ENCODE results near the gene SLC6A1. TPM values are rescaled to one million over a fixed set of nuclear protein-coding genes. Genes with fewer than 3 reads are reported as not detected.

The SLC6A1 gene
- total and polyA plus RNA-seq, 2 of the 8 experiments (the other 6 are each of a cell fraction or from before 2014, with no cell fraction given) = 0.30 to 0.63 TPM

- no peaks in the 10 kb centered on the region for H3K79me2 ChIP-seq (ENCODE audit: control insufficient read depth in 1 of 2, insufficient read depth in 2 of 2, low read length in 2 of 2)
- no peak for DNase-seq (ENCODE audit: low read depth in 1 of 2, low spot score in 2 of 2)
- H3K27me3 ChIP-seq (replicated peaks in 1 of 4; ENCODE audit: control insufficient read depth in 3 of 4, extremely low read depth in 1 of 4, insufficient read depth in 3 of 4, low read length in 3 of 4) = no peaks in the 10 kb centered on the region
- no peak overlapping the region for H4K91ac ChIP-seq (replicated peaks; ENCODE audit: insufficient read length, low read length)
- no peak overlapping the region for H2AK5ac ChIP-seq (ENCODE audit: low read depth, low read length)
- H3K18ac ChIP-seq (ENCODE audit: extremely low read depth, low read length) = no peak overlapping the region
- H3K23ac ChIP-seq (ENCODE audit: insufficient read length) = no peak overlapping the region
- no peak overlapping the region for H3K4me2 ChIP-seq (ENCODE audit: insufficient read depth in 1 of 2, low read depth in 2 of 2, low read length in 2 of 2)
- H2BK120ac ChIP-seq (replicated peaks; ENCODE audit: low read depth, low read length) = no peak overlapping the region
- no peaks in the 10 kb centered on the region for H3K79me1 ChIP-seq (ENCODE audit: low read depth, low read length)
- no peak overlapping the region for H3K56ac ChIP-seq (replicated peaks; ENCODE audit: insufficient read length, low read depth, low read length)
- H3K27ac ChIP-seq (ENCODE audit: low read depth, low read length) = no peak overlapping the region
- H2BK12ac ChIP-seq (ENCODE audit: low read depth, low read length) = no peak overlapping the region
- H4K20me1 ChIP-seq (replicated peaks in 1 of 2; ENCODE audit: control insufficient read depth in 1 of 2, insufficient read depth in 2 of 2, low read length in 2 of 2) = no peaks in the 10 kb centered on the region
- no peak overlapping the region for H3K14ac ChIP-seq (ENCODE audit: insufficient read length)
- H3K23me2 ChIP-seq (ENCODE audit: low read depth, low read length) = no peaks in the 10 kb centered on the region
- no peak for FAIRE-seq
- no peak overlapping the region for H3K4ac ChIP-seq (replicated peaks; ENCODE audit: insufficient read length, low read depth, low read length)
- H2AFZ ChIP-seq (ENCODE audit: low read length) = no peak overlapping the region
- no peak overlapping the region for H3K4me3 ChIP-seq (ENCODE audit: extremely low read depth in 1 of 4, insufficient read depth in 2 of 4, low read depth in 3 of 4, low read length in 4 of 4)
- H4K8ac ChIP-seq (ENCODE audit: extremely low read depth, insufficient read depth, low read length) = no peak overlapping the region
- H3K4me1 ChIP-seq (replicated peaks in 1 of 4; ENCODE audit: control insufficient read depth in 3 of 4, insufficient read depth in 4 of 4, low read length in 3 of 4) = no peaks in the 10 kb centered on the region; a peak in 1 of 7 replicates
- POLR2A ChIA-PET (ENCODE audit: partially characterized antibody) = no interaction called here
- H3K9ac ChIP-seq (replicated peaks in 1 of 4; ENCODE audit: extremely low read depth in 1 of 4, low read depth in 3 of 4, low read length in 3 of 4) = no peak overlapping the region
- no peak overlapping the region for H2BK15ac ChIP-seq (ENCODE audit: low read length)
- H2BK20ac ChIP-seq (ENCODE audit: low read length) = no peak overlapping the region
- no peak overlapping the region for H2BK5ac ChIP-seq (ENCODE audit: low read depth, low read length)
- H3K9me3 ChIP-seq (ENCODE audit: insufficient read depth in 2 of 2, low read depth in 1 of 2, low read length in 1 of 2) = no peaks in the 10 kb centered on the region
- 90% methylated on average over 10 of the region's 15 CpGs; no CpG with 5 or more reads in 1 of the 2 experiments for WGBS, 2 experiments (ENCODE audit: extremely low coverage in 1 of 2, insufficient coverage in 1 of 2, insufficient read length in 1 of 2, insufficient replicate concordance in 2 of 2, low coverage in 1 of 2, low lambda C conversion rate in 2 of 2, missing lambda C conversion rate in 1 of 2)
- H3K36me3 ChIP-seq (ENCODE audit: control insufficient read depth in 2 of 4, insufficient read depth in 4 of 4, low read length in 3 of 4) = no peaks in the 10 kb centered on the region
- CTCF ChIA-PET (ENCODE audit: partially characterized antibody) = interaction anchor here (1.0 to 7.6 kb wide), 6 partner anchors 11 to 65 kb away, joined by 3 to 100 read pairs (median 18); partner anchors contain the start of gene SLC6A1
- no peak overlapping the region for H4K5ac ChIP-seq (ENCODE audit: insufficient read length, low read depth, low read length)
- TF ChIP-seq MAX (IDR thresholded peaks at IDR 0.05) (no peak), CHD1 (IDR thresholded peaks at IDR 0.05; ENCODE audit: low read depth, low read length) (no peak), RAD21 (IDR thresholded peaks at IDR 0.05 in 1 of 2, conservative IDR thresholded peaks at IDR 0.05 in 1 of 2; ENCODE audit: low read depth in 2 of 2, low read length in 2 of 2) (no peak), CTCF (IDR thresholded peaks at IDR 0.05; ENCODE audit: control extremely low read depth in 1 of 3, insufficient read depth in 1 of 3, low read depth in 1 of 3, low read length in 3 of 3) (no peak), BACH1 (IDR thresholded peaks at IDR 0.05; ENCODE audit: low read length) (no peak), HDAC6 (IDR thresholded peaks at IDR 0.05; ENCODE audit: low read depth, low read length) (no peak), GABPA (IDR thresholded peaks at IDR 0.05; ENCODE audit: borderline replicate concordance, insufficient read depth, low read length) (no peak), TAF1 (IDR thresholded peaks at IDR 0.05; ENCODE audit: low read depth, low read length) (no peak), SIN3A (conservative IDR thresholded peaks at IDR 0.05 in 1 of 2, IDR thresholded peaks at IDR 0.05 in 1 of 2; ENCODE audit: low read depth in 1 of 2, low read length in 2 of 2) (no peak)
Observed at GRCh38 chr3:11010426-11011165, 18.0 kb downstream of the SLC6A1 start.

All from H1 (cell line).